ENCODE results near the gene CCDC194. TPM values are rescaled to one million over a fixed set of nuclear protein-coding genes. Genes with fewer than 3 reads are reported as not detected.
"Not testable (repeated sequence)": the region's sequence is repeated elsewhere in the genome, so short reads cannot be mapped to it uniquely, and the experiment has no call there.

CCDC194 gene
- total RNA-seq, 2 donors from 2014 or later: not detected

- Histone ChIP-seq H3K4me3 (no peak overlapping the region), H3K9me3 (no peaks in the 10 kb centered on the region), H3K36me3 (replicated peaks in 1 of 2; ENCODE audit: insufficient read depth in 1 of 2, low read depth in 2 of 2) (no peaks in the 10 kb centered on the region), H3K4me1 (no peaks in the 10 kb centered on the region), H3K27ac (no peak overlapping the region), H3K27me3 (no peaks in the 10 kb centered on the region)
- ATAC-seq (no peak), DNase-seq (peak in 1 of 4 donors; percentile 44)
- intact Hi-C loops (cut with DNase I): no loop called here
- no peak for TF ChIP-seq POLR2A (IDR thresholded peaks at IDR 0.05)
- TF ChIP-seq, protein P1, sequence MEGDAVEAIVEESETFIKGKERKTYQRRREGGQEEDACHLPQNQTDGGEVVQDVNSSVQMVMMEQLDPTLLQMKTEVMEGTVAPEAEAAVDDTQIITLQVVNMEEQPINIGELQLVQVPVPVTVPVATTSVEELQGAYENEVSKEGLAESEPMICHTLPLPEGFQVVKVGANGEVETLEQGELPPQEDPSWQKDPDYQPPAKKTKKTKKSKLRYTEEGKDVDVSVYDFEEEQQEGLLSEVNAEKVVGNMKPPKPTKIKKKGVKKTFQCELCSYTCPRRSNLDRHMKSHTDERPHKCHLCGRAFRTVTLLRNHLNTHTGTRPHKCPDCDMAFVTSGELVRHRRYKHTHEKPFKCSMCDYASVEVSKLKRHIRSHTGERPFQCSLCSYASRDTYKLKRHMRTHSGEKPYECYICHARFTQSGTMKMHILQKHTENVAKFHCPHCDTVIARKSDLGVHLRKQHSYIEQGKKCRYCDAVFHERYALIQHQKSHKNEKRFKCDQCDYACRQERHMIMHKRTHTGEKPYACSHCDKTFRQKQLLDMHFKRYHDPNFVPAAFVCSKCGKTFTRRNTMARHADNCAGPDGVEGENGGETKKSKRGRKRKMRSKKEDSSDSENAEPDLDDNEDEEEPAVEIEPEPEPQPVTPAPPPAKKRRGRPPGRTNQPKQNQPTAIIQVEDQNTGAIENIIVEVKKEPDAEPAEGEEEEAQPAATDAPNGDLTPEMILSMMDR (IDR thresholded peaks at IDR 0.05): no peak
- 37 to 39% methylated on average over 8 of the region's 8 CpGs for WGBS, 2 donors
These were observed 23.9 kb downstream of the CCDC194 start for GRCh38 chr19:17370026-17370587.

DNA sequence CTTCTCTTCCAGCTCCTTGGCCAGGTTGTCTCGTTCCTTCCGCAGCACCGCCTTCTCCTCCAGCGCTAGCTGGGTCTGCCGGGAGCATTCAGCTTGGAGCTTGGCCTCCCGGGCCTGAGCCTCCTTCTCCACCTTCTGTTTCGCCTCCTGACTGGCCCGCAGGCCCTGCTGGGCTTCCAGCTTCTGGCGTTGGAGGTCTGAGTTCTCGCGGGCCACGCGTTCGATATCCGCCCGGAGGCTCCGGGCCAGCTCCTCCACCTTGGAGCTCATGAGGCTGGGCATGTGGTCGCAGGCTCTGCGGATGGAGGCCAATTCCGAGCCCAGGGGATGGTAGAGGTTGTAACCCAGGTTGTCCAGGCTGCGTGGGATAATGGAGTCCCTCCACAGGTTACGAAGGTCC, 28.6 kb downstream of the CCDC194 start:
- H3K27me3 ChIP-seq: no peaks in the 10 kb centered on the region
- TF ChIP-seq POLR2A (IDR thresholded peaks at IDR 0.05): no peak
- intact Hi-C loops (cut with DNase I): no loop called here
- ATAC-seq (no peak), DNase-seq (no peak)
- H3K4me3 ChIP-seq: no peak overlapping the region
- no peak overlapping the region for H3K27ac ChIP-seq
- 80 to 88% methylated on average over 8 to 22 of the region's 22 CpGs for WGBS, 2 donors
- H3K36me3 ChIP-seq (replicated peaks in 1 of 2; ENCODE audit: insufficient read depth in 1 of 2, low read depth in 2 of 2): no peaks in the 10 kb centered on the region
- H3K9me3 ChIP-seq: no peaks in the 10 kb centered on the region
- no peaks in the 10 kb centered on the region for H3K4me1 ChIP-seq

DNA sequence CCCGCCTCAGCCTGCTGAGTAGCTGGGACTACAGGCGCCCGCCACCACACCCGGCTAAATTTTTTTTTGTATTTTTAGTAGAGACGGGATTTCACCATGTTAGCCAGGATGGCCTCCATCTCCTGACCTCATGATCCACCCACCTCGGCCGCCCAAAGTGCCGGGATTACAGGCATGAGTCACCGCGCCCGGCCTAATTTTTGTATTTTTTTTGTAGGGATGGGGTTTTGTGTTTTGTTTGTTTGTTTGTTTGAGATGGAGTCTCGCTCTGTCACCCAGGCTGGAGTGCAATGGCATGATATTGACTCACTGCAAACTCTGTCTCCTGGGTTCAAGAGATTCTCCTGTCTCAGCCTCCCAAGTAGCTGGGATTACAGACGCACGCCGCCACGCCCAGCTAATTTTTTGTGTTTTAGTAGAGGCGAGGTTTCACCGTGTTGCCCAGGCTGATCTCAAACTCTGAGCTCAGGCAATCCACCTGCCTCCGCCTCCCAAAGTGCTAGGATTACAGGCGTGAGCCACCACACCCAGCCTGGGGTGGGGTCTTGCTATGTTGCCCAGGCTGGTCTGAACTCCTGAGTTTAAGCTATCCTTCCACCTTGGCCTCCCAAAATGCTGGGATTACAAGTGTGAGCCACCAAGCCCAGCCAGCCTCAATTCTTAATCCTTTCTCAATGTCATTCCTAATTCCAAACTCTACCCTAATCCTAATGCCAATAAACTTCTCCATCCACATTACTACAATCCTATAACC, 30.0 kb downstream of the CCDC194 start:
- H3K9me3 ChIP-seq; DNase-seq; ATAC-seq; H3K27ac ChIP-seq; intact Hi-C loops (cut with DNase I); H3K27me3 ChIP-seq; H3K4me3 ChIP-seq; H3K36me3 ChIP-seq (replicated peaks in 1 of 2; ENCODE audit: insufficient read depth in 1 of 2, low read depth in 2 of 2); H3K4me1 ChIP-seq: not testable (repeated sequence)
- 80 to 86% methylated on average over 20 of the region's 20 CpGs for WGBS, 2 donors

DNA sequence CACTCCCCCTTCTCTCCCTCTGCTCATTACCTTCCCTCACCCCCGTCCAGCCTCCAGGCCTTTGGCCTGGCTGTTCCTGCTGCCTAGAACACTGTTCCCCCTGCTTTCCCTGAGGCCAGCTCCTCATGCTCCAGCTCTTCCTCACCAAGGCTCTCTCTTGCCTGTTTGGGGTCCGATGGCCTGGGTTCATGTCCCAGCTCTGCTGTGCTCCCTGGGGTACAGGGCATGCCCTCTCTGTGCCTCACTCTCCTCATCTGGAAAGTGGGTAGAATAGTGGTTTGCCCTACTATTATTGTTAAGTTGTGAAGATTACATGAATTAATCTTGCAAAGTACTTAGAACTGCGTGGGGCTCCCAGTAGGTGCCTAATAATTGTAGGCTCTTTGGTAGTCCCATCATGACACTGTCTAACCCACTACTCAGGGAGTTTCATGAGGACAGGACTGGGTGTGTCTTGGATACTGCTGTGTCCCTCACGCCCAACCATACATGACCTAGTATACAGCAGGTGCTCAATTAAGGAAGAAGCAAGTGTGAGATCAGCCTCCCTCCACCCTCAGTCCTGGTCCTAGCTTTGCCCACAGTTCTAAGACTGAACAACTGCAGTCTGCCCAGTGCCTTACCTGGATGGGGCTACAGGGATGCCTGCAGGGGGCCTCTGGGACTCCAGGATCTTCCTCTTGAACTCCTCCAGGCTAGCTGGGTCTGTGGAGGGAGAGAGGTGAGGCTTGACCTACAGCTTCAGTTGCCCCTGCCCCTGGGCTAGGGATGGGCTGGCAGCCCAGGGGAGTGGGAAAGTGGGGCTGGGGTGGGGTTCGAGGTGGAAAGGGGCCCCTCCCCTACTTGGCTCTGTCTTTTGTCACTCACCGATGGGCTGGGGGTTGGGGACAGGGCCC, 33.8 kb downstream of the CCDC194 start:
- intact Hi-C loops (cut with DNase I): no loop called here
- Histone ChIP-seq H3K27ac (no peak overlapping the region), H3K36me3 (replicated peaks in 1 of 2; ENCODE audit: insufficient read depth in 1 of 2, low read depth in 2 of 2) (no peaks in the 10 kb centered on the region), H3K9me3 (no peaks in the 10 kb centered on the region), H3K4me3 (no peak overlapping the region), H3K27me3 (no peaks in the 10 kb centered on the region), H3K4me1 (no peaks in the 10 kb centered on the region)
- TF ChIP-seq POLR2A (IDR thresholded peaks at IDR 0.05): no peak
- TF ChIP-seq, protein P1 (IDR thresholded peaks at IDR 0.05): no peak
- DNase-seq (no peak), ATAC-seq (no peak)
- WGBS, 2 donors: 53 to 73% methylated on average over 3 to 6 of the region's 6 CpGs

DNA sequence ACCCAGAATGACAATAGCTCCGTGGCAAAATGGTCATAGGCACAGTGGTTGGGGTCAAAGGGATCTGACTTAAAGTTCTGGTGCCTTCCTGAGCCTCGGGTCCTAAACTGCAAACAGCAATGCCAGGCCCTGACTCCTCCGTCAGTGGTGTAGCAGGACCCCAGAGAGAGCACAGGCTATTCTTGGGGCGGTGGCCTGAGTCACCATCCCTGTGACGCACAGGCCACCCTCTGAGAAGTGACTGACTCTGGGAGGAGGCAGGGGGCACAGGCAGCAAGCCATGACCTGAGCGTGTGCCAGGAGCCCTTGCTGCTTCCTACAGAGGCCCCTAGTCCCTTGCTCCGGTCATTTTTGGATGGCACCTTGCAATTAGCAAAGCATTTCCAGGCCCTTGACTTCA, 35.6 kb downstream of the CCDC194 start:
- no peaks in the 10 kb centered on the region for H3K9me3 ChIP-seq
- DNase-seq (no peak), ATAC-seq (peak; percentile 53)
- intact Hi-C loops (cut with DNase I): no loop called here
- H3K4me1 ChIP-seq: no peaks in the 10 kb centered on the region
- WGBS, 2 donors: 62 to 80% methylated on average over 4 to 7 of the region's 7 CpGs
- H3K36me3 ChIP-seq (replicated peaks in 1 of 2; ENCODE audit: insufficient read depth in 1 of 2, low read depth in 2 of 2): no peaks in the 10 kb centered on the region
- TF ChIP-seq, protein P1 (IDR thresholded peaks at IDR 0.05): no peak
- TF ChIP-seq POLR2A (IDR thresholded peaks at IDR 0.05): no peak
- no peak overlapping the region for H3K27ac ChIP-seq
- no peak overlapping the region for H3K4me3 ChIP-seq
- no peaks in the 10 kb centered on the region for H3K27me3 ChIP-seq
